SK-N-SH (cell line): ENCODE measurements around the gene UTRN. TPM values are rescaled to one million over a fixed set of nuclear protein-coding genes. Genes with fewer than 3 reads are reported as not detected.

ENCODE experiments used
- CTCF ChIA-PET: fragments of 300-600, 350-600 bp; formaldehyde crosslinking; extraction: SDS; loops from one replicate; lab custom pipeline; 2021; lab: Yijun Ruan, JAX
- POLR2A ChIA-PET: fragments of 350-600 bp; sonication (Branson Sonifier 250); formaldehyde crosslinking; extraction: SDS; loops from one replicate; lab custom pipeline; 2020; ENCODE audit warnings: antibody characterized with exemption, inconsistent platforms; lab: Yijun Ruan, JAX
- DNase-seq: peaks from one replicate; pipeline ENCODE4 v3.0.0; 2012
- H2AFZ ChIP-seq: fragments of 200-600 bp; sonication (generic); 2 replicates; pipeline ENCODE4 v1.8.1; 2016; ENCODE audit warnings: antibody characterized with exemption, mild to moderate bottlenecking, low read depth
- H3F3A ChIP-seq: fragments of 200-600 bp; sonication (generic); replicated peaks from 2 replicates; pipeline ENCODE3; 2016; ENCODE audit warnings: antibody characterized with exemption, mild to moderate bottlenecking; ENCODE audit not compliant: insufficient read depth
- H3K27ac ChIP-seq, 2 experiments: fragments of 200-500 bp in 1 of 2; fragments of 200-600 bp in 1 of 2; sonication (Bioruptor generic) in 1 of 2; sonication (generic), shearing (Covaris generic) in 1 of 2; 2 replicates each; pipeline versions ENCODE4 v1.5.1 to v1.6.1; 2014 to 2016; ENCODE audit warnings: low read depth in 2 of 2, inconsistent platforms in 1 of 2, low read length in 1 of 2, mild to moderate bottlenecking in 1 of 2, mixed read lengths in 1 of 2
- H3K27me3 ChIP-seq: fragments of 200-600 bp; sonication (generic), shearing (Covaris generic); 2 replicates; pipeline ENCODE4 v1.6.1; 2016; ENCODE audit warnings: mixed run types; ENCODE audit not compliant: insufficient read depth
- H3K36me3 ChIP-seq, 2 experiments: fragments of 200-500 bp in 1 of 2; fragments of 200-600 bp in 1 of 2; sonication (Bioruptor generic) in 1 of 2; sonication (generic) in 1 of 2; replicated peaks in 1 of 2; 2 replicates each; pipeline versions ENCODE3 to v1.5.1; 2014 to 2016; ENCODE audit warnings: low read length in 1 of 2, mild to moderate bottlenecking in 1 of 2; ENCODE audit not compliant: insufficient read depth in 2 of 2, control insufficient read depth in 1 of 2
- H3K4me1 ChIP-seq, 2 experiments: fragments of 200-500 bp in 1 of 2; fragments of 200-600 bp in 1 of 2; sonication (Bioruptor generic) in 1 of 2; sonication (generic), shearing (Covaris generic) in 1 of 2; 2 replicates each; pipeline versions ENCODE4 v1.5.1 to v1.6.1; 2014 to 2016; ENCODE audit warnings: low read depth in 1 of 2, low read length in 1 of 2, mixed run types in 1 of 2; ENCODE audit not compliant: insufficient read depth in 2 of 2, control insufficient read depth in 1 of 2
- H3K4me2 ChIP-seq: fragments of 200-600 bp; sonication (generic), shearing (Covaris generic); 2 replicates; pipeline ENCODE4 v1.6.1; 2017; ENCODE audit warnings: mixed run types
- H3K4me3 ChIP-seq, 2 experiments: fragments of 200-500 bp in 1 of 2; fragments of 200-600 bp in 1 of 2; sonication (Bioruptor generic) in 1 of 2; sonication (generic), shearing (Covaris generic) in 1 of 2; 2 replicates each; pipeline versions ENCODE4 v1.5.1 to v1.8.1; 2014 to 2016; ENCODE audit warnings: low read depth in 2 of 2, inconsistent platforms in 1 of 2, low read length in 1 of 2, mild to moderate bottlenecking in 1 of 2, mixed read lengths in 1 of 2, moderate library complexity in 1 of 2
- H3K79me2 ChIP-seq: fragments of 200-600 bp; sonication (generic); 2 replicates; pipeline ENCODE4 v1.8.1; 2017; ENCODE audit warnings: mild to moderate bottlenecking; ENCODE audit not compliant: insufficient read depth
- H3K9ac ChIP-seq: fragments of 200-600 bp; sonication (generic); 2 replicates; pipeline ENCODE4 v1.6.1; 2017; ENCODE audit warnings: mixed run types
- H3K9me2 ChIP-seq: fragments of 200-600 bp; sonication (generic); 2 replicates; pipeline ENCODE4 v1.6.1; 2017; ENCODE audit warnings: mixed run types
- H3K9me3 ChIP-seq: fragments of 200-600 bp; sonication (generic); 2 replicates; pipeline ENCODE4 v1.6.1; 2017; ENCODE audit warnings: mixed run types, mild to moderate bottlenecking, moderate library complexity
- H4K20me1 ChIP-seq: fragments of 200-600 bp; sonication (generic); 2 replicates; pipeline ENCODE4 v1.6.1; 2017; ENCODE audit warnings: mild to moderate bottlenecking, mixed run types; ENCODE audit not compliant: insufficient read depth
- CTCF ChIP-seq: fragments of 200-600 bp; sonication (generic); IDR thresholded peaks from 2 replicates; pipeline ENCODE4 v1.6.1; 2017; ENCODE audit warnings: antibody characterized with exemption, mild to moderate bottlenecking, moderate library complexity
- FOXM1 ChIP-seq: IDR thresholded peaks from 2 replicates; pipeline ENCODE4 v1.4.0; 2012; ENCODE audit warnings: low read depth, mild to moderate bottlenecking
- MAX ChIP-seq: IDR thresholded peaks from 2 replicates; pipeline ENCODE4 v1.4.0; 2012; ENCODE audit warnings: low read depth
- RCOR1 ChIP-seq: fragments of 150-350 bp; IDR thresholded peaks from 2 replicates; pipeline ENCODE4 v1.6.1; 2017; ENCODE audit warnings: antibody characterized with exemption, low read length
- REST ChIP-seq: IDR thresholded peaks from 2 replicates; pipeline ENCODE4 v1.6.1; 2012; ENCODE audit warnings: mild to moderate bottlenecking, low read depth, low read length, moderate library complexity
- TCF12 ChIP-seq: IDR thresholded peaks from 2 replicates; pipeline ENCODE4 v1.4.0; 2012
- WGBS: methylation state at CpG from one replicate; pipeline ENCODE4 v1.1.6; 2017; ENCODE audit warnings: low lambda C conversion rate; 5-methylcytosine and 5-hydroxymethylcytosine counted together
- polyA plus RNA-seq, 3 experiments: library from polyadenylated mRNA; depleted of rRNA; stranded (reverse); fragments of >200 nt; gene quantifications; 2 replicates each; pipeline ENCODE4 v1.2.3, GENCODE V29; 2012

Gene UTRN
- polyA plus RNA-seq, 1 of the 3 experiments (the other 2 are of a cell fraction), result 6.8 TPM

- H3K9me3 ChIP-seq, result no peaks in the 10 kb centered on the region
- H3K27ac ChIP-seq, result no peak overlapping the region
- CTCF ChIA-PET, result no interaction called here
- no peak for DNase-seq
- TF ChIP-seq MAX, result no peak
- no peaks in the 10 kb centered on the region for H3K9me2 ChIP-seq
- H3K36me3 ChIP-seq, result no peaks in the 10 kb centered on the region
- no peak overlapping the region for H2AFZ ChIP-seq
- H3F3A ChIP-seq, result no peaks in the 10 kb centered on the region
- H3K27me3 ChIP-seq, result peaks cover 18% of the 10 kb centered on the region; the same call in 1 of the 2 replicates
- H4K20me1 ChIP-seq, result no peaks in the 10 kb centered on the region
- POLR2A ChIA-PET, result no interaction called here
- no peak overlapping the region for H3K4me2 ChIP-seq
- 14% methylated on average over 5 of the region's 5 CpGs for WGBS
- no peak overlapping the region for H3K9ac ChIP-seq
- no peaks in the 10 kb centered on the region; a peak in 1 of 4 replicates for H3K4me1 ChIP-seq
- no peak overlapping the region for H3K4me3 ChIP-seq
- no peaks in the 10 kb centered on the region for H3K79me2 ChIP-seq
Observed at GRCh38 chr6:144246988-144247387, 38.1 kb upstream of the UTRN start.

- Histone ChIP-seq H3K9me2 (no peaks in the 10 kb centered on the region), H3K27me3 (peaks cover 18% of the 10 kb centered on the region; the same call in 1 of the 2 replicates), H2AFZ (no peak overlapping the region), H3K27ac (peak overlapping the region in 1 of 2 experiments; percentile 60; a peak in 1 of 4 replicates), H3K4me3 (no peak overlapping the region), H3K79me2 (no peaks in the 10 kb centered on the region), H3F3A (no peaks in the 10 kb centered on the region), H3K9ac (no peak overlapping the region), H4K20me1 (no peaks in the 10 kb centered on the region), H3K4me1 (no peaks in the 10 kb centered on the region; a peak in 1 of 4 replicates), H3K9me3 (no peaks in the 10 kb centered on the region), H3K36me3 (no peaks in the 10 kb centered on the region), H3K4me2 (no peak overlapping the region)
- TF ChIP-seq CTCF (no peak), REST (no peak), RCOR1 (no peak), TCF12 (no peak), FOXM1 (no peak)
- WGBS, result 11% methylated on average over 2 of the region's 2 CpGs
- ChIA-PET POLR2A (no interaction called here), CTCF (interaction anchor here (0.7 kb wide), 1 partner anchor 14 kb away, joined by 3 read pairs; no protein-coding TSS in a partner anchor)
- DNase-seq, result no peak
Observed at GRCh38 chr6:144248003-144248402, 37.1 kb upstream of the UTRN start.
